CD4-positive, alpha-beta memory T cell (primary cell): ENCODE measurements around the gene RFT1. TPM values are rescaled to one million over a fixed set of nuclear protein-coding genes. Genes with fewer than 3 reads are reported as not detected.

Experiments
- CTCF ChIA-PET: fragments of 350-600 bp; sonication (Branson Sonifier 250); formaldehyde crosslinking; loops from one replicate; lab custom pipeline; 2021; ENCODE audit warnings: inconsistent platforms; ENCODE audit not compliant: partially characterized antibody; lab: Charles Lee
- POLR2A ChIA-PET: fragments of 350-600 bp; sonication (Branson Sonifier 250); formaldehyde crosslinking; loops from one replicate; lab custom pipeline; 2021; ENCODE audit not compliant: partially characterized antibody; lab: Charles Lee
- DNase-seq, 5 donors: peaks; one replicate each; pipeline versions ENCODE4 v3.0.0 to v3.0.0-alpha.2; 2020 to 2022; ENCODE audit warnings: mixed read lengths in 1 of 5
- H3K27ac ChIP-seq: one replicate; pipeline ENCODE4 v1.7.0; 2013; ENCODE audit warnings: low read depth, low read length
- H3K27me3 ChIP-seq: 2 replicates; pipeline ENCODE4 v1.7.0; 2013; ENCODE audit warnings: mild to moderate bottlenecking, low read length, moderate library complexity; ENCODE audit not compliant: insufficient read depth
- H3K36me3 ChIP-seq: 2 replicates; pipeline ENCODE4 v1.7.0; 2013; ENCODE audit warnings: mild to moderate bottlenecking, low read length, moderate library complexity; ENCODE audit not compliant: insufficient read depth
- H3K4me1 ChIP-seq: 2 replicates; pipeline ENCODE4 v1.7.0; 2013; ENCODE audit warnings: mild to moderate bottlenecking, low read length, moderate library complexity; ENCODE audit not compliant: insufficient read depth
- H3K4me3 ChIP-seq, 2 donors: one replicate each; pipeline ENCODE4 v1.7.0; 2013; ENCODE audit warnings: low read length in 2 of 2, mild to moderate bottlenecking in 1 of 2
- H3K9me3 ChIP-seq, 2 donors: one replicate each; pipeline ENCODE4 v1.7.0; 2013; ENCODE audit warnings: low read length in 2 of 2, control low read depth in 1 of 2; ENCODE audit not compliant: control insufficient read depth in 1 of 2
- H3K27ac Mint-ChIP-seq, 7 donors: one replicate each; pipeline ENCODE4 v1.8.0; 2020 to 2021; ENCODE audit warnings: mixed read lengths in 7 of 7, mild to moderate bottlenecking in 6 of 7, inconsistent platforms in 3 of 7, moderate library complexity in 3 of 7
- H3K27me3 Mint-ChIP-seq, 2 donors: one replicate each; pipeline ENCODE4 v1.8.0; 2020 to 2021; ENCODE audit warnings: mixed read lengths in 2 of 2
- H3K36me3 Mint-ChIP-seq, 2 donors: one replicate each; pipeline ENCODE4 v1.8.0; 2020 to 2021; ENCODE audit warnings: mixed read lengths in 2 of 2, inconsistent platforms in 1 of 2, mild to moderate bottlenecking in 1 of 2
- H3K4me1 Mint-ChIP-seq, 4 donors: one replicate each; pipeline ENCODE4 v1.8.0; 2020 to 2021; ENCODE audit warnings: mixed read lengths in 4 of 4, mild to moderate bottlenecking in 1 of 4
- H3K4me3 Mint-ChIP-seq, 8 donors: one replicate each; pipeline ENCODE4 v1.8.0; 2020 to 2021; ENCODE audit warnings: mixed read lengths in 8 of 8, mild to moderate bottlenecking in 7 of 8, moderate library complexity in 6 of 8, inconsistent platforms in 3 of 8
- H3K9me3 Mint-ChIP-seq, 8 donors: one replicate each; pipeline ENCODE4 v1.8.0; 2020 to 2021; ENCODE audit warnings: mixed read lengths in 8 of 8, mild to moderate bottlenecking in 5 of 8, inconsistent platforms in 3 of 8, moderate library complexity in 1 of 8
- intact Hi-C: fragments of 100-400 bp; cut with micrococcal nuclease; formaldehyde crosslinking; loops from one replicate; pipeline ENCODE4 v1.15.1; 2023
- polyA plus RNA-seq, 2 donors: library from polyadenylated mRNA; unstranded; fragments of 300-500 nt; fragmentation: Illumina TruSeq; gene quantifications; one replicate each; pipeline ENCODE4 v1.2.3, GENCODE V29; 2021
- total RNA-seq, 2 experiments: library from RNA; stranded (reverse); gene quantifications; one replicate each; pipeline ENCODE4 v1.2.3, GENCODE V29; 2021

RFT1 gene
- total and polyA plus RNA-seq, 4 experiments from 2014 or later, result 21.2 to 28.4 (median 24.6) TPM

DNA sequence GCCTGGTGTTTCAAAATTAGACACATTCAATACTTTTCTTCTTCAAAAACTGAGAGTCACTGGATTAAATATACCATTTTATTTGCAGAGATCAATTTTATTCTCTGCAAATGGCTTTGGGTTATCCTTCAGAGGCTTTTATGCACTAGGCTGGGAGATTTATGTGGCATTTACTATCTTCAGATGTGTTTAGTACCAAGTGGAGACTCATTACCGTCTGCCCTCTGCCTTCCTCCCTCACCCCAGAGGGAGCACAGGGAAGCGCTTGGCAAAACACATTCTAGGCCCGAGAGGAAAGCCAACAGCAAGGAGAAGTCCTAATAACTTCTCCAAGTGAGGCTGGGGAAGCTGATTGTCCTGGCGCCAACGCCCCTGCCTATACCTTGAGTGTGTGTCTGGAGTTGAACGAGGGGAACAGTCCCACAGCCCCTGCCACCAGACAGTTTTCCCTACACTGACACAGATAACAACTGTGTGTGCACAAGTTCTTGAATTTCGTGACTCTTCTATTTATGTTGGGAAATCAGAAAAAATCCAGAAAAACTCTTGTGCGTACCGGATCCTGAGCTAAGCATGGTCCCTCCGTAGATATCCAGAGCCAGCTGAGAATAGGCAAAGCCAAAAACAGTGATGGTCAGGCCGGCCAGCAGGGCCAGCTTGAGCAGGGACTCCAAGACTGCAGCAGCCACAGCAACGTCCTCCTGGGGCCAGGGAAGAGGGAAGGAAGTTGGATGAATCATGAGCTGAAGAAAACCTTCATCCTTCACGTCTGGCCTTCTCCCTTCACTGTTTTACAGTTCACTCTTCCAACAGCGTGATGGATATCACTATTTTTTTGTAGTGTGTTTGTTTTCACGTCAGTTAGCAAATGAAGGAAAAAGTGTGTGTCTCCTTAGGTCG lies 26.6 kb downstream of the RFT1 start:
- DNase-seq, result no peak
- Mint-ChIP-seq H3K4me1 (peaks cover 6 to 60% (median 26%) of the 10 kb centered on the region in 4 donors), H3K27ac (peak overlapping the region in 2 of 7 donors; percentile 46 to 67), H3K4me3 (no peak overlapping the region), H3K9me3 (no peaks in the 10 kb centered on the region), H3K27me3 (no peaks in the 10 kb centered on the region), H3K36me3 (peaks cover 26 to 67% of the 10 kb centered on the region in 2 donors)
- ChIA-PET POLR2A (interaction anchor here (0.8 to 1.4 kb wide), 2 partner anchors 10 to 244 kb away, joined by 3 to 5 read pairs; partner anchors contain the start of gene DCP1A), CTCF (interaction anchor here (1.5 to 2.1 kb wide), 2 partner anchors 11 to 92 kb away, joined by 6 to 8 read pairs; no protein-coding TSS in a partner anchor)
- intact Hi-C loops, result no loop called here
- peaks cover 28% of the 10 kb centered on the region for H3K4me1 ChIP-seq
- no peaks in the 10 kb centered on the region for H3K27me3 ChIP-seq
- H3K4me3 ChIP-seq, result no peak overlapping the region
- no peaks in the 10 kb centered on the region for H3K9me3 ChIP-seq
- peaks cover 21% of the 10 kb centered on the region for H3K36me3 ChIP-seq
- H3K27ac ChIP-seq, result no peak overlapping the region

- ChIA-PET CTCF (interaction anchor here (0.8 to 1.0 kb wide), 2 partner anchors 8 to 12 kb away, joined by 3 read pairs; no protein-coding TSS in a partner anchor), POLR2A (interaction anchor here (0.9 to 1.4 kb wide), 3 partner anchors 9 to 61 kb away, joined by 3 to 5 read pairs (median 3); no protein-coding TSS in a partner anchor)
- no peaks in the 10 kb centered on the region for H3K27me3 Mint-ChIP-seq
- Histone ChIP-seq H3K9me3 (no peaks in the 10 kb centered on the region), H3K27me3 (no peaks in the 10 kb centered on the region), H3K4me3 (no peak overlapping the region), H3K36me3 (peaks cover 21% of the 10 kb centered on the region), H3K4me1 (peaks cover 28% of the 10 kb centered on the region), H3K27ac (no peak overlapping the region)
- DNase-seq, result peak in 4 of 5 donors; percentile 10 to 46 (median 16)
- peak overlapping the region in 6 of 7 donors; percentile 62 to 91 (median 70) for H3K27ac Mint-ChIP-seq
- peak overlapping the region in 7 of 8 donors; percentile 1 to 77 (median 65) for H3K4me3 Mint-ChIP-seq
- H3K9me3 Mint-ChIP-seq, result no peaks in the 10 kb centered on the region
- H3K36me3 Mint-ChIP-seq, result peaks cover 31 to 70% of the 10 kb centered on the region in 2 donors
- peaks cover 6 to 66% (median 27%) of the 10 kb centered on the region in 4 donors for H3K4me1 Mint-ChIP-seq
- intact Hi-C loops, result no loop called here
These were observed 27.6 kb downstream of the RFT1 start for GRCh38 chr3:53102601-53103147.

DNA sequence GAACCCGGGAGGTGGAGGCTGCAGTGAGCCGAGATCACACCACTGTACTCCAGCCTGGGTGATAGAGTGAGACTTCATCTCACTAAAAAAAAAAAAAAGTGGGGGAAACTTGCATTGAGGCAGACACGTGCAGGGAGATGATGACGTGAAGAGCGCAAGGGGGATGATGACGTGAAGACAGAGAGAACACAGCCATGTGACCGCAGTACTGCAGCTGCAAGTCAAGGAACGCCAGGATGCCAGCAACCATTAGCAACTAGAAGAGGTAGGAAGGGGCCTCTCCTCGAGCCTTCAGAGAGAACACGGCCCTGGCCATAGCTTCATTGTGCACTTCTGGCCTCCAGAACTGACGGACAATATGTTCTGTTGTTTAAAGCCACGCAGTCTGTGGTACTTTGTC lies 28.3 kb downstream of the RFT1 start:
- peaks cover 21% of the 10 kb centered on the region for H3K36me3 ChIP-seq
- H3K4me3 ChIP-seq, result no peak overlapping the region
- POLR2A ChIA-PET, result interaction anchor here (0.9 to 1.4 kb wide), 4 partner anchors 9 to 62 kb away, joined by 3 to 5 read pairs (median 3); no protein-coding TSS in a partner anchor
- Mint-ChIP-seq H3K36me3 (peaks cover 33 to 76% of the 10 kb centered on the region in 2 donors), H3K27me3 (no peaks in the 10 kb centered on the region), H3K27ac (peak overlapping the region in 5 of 7 donors; percentile 62 to 91 (median 73)), H3K4me1 (peaks cover 6 to 67% (median 27%) of the 10 kb centered on the region in 4 donors), H3K4me3 (peak overlapping the region in 5 of 8 donors; percentile 24 to 77 (median 67)), H3K9me3 (no peaks in the 10 kb centered on the region)
- CTCF ChIA-PET, result interaction anchor here (0.8 to 1.0 kb wide), 3 partner anchors 9 to 13 kb away, joined by 3 read pairs; no protein-coding TSS in a partner anchor
- H3K27me3 ChIP-seq, result no peaks in the 10 kb centered on the region
- peaks cover 28% of the 10 kb centered on the region for H3K4me1 ChIP-seq
- no peaks in the 10 kb centered on the region for H3K9me3 ChIP-seq
- peak in 1 of 5 donors; percentile 13 for DNase-seq
- intact Hi-C loops, result no loop called here
- peak overlapping the region; percentile 10 for H3K27ac ChIP-seq

- CTCF ChIA-PET, result interaction anchor here (1.0 kb wide), 1 partner anchor 13 kb away, joined by 3 read pairs; no protein-coding TSS in a partner anchor
- Mint-ChIP-seq H3K9me3 (no peaks in the 10 kb centered on the region), H3K27ac (peak overlapping the region in 5 of 7 donors; percentile 69 to 91 (median 88)), H3K4me1 (peaks cover 6 to 67% (median 27%) of the 10 kb centered on the region in 4 donors), H3K27me3 (no peaks in the 10 kb centered on the region), H3K36me3 (peaks cover 29 to 72% of the 10 kb centered on the region in 2 donors), H3K4me3 (peak overlapping the region in 6 of 8 donors; percentile 55 to 78 (median 61))
- Histone ChIP-seq H3K36me3 (peaks cover 22% of the 10 kb centered on the region), H3K4me3 (no peak overlapping the region), H3K4me1 (peaks cover 28% of the 10 kb centered on the region), H3K9me3 (no peaks in the 10 kb centered on the region), H3K27ac (no peak overlapping the region), H3K27me3 (no peaks in the 10 kb centered on the region)
- DNase-seq, result peak in 3 of 5 donors; percentile 24 to 51 (median 25)
- intact Hi-C loops, result no loop called here
- POLR2A ChIA-PET, result interaction anchor here (1.0 to 1.1 kb wide), 2 partner anchors 8 to 11 kb away, joined by 3 read pairs; no protein-coding TSS in a partner anchor
These were observed 29.3 kb downstream of the RFT1 start for GRCh38 chr3:53100818-53101466.

DNA sequence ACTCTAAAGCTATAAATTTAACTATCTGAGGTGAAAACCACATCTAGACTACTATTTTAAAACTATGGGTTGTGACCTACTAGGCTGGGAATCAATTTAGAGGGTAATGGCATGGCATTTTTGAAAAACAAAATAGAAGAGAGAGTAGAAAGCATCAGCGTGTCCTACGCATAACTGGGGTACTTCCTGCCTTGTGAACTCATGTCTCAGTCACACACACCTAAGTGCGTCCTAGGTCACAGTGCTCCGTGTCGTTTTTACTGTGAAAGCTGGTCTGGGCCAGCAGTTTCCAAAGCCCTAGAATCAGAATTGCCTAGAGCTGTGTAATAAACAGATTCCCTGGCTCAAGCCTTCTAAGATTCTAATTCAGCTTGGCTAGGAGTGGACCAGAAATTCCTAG lies 32.3 kb downstream of the RFT1 start:
- ChIA-PET CTCF (interaction anchor here (1.4 to 1.8 kb wide), 3 partner anchors 10 to 17 kb away, joined by 4 to 7 read pairs (median 5); no protein-coding TSS in a partner anchor), POLR2A (no interaction called here)
- Mint-ChIP-seq H3K36me3 (peaks cover 36 to 70% of the 10 kb centered on the region in 2 donors), H3K27ac (peak overlapping the region in 4 of 7 donors; percentile 38 to 85 (median 72)), H3K9me3 (no peaks in the 10 kb centered on the region), H3K27me3 (no peaks in the 10 kb centered on the region), H3K4me3 (peak overlapping the region in 1 of 8 donors; percentile 42), H3K4me1 (peaks cover 6 to 49% (median 23%) of the 10 kb centered on the region in 4 donors)
- no peak overlapping the region for H3K27ac ChIP-seq
- H3K4me1 ChIP-seq, result peaks cover 17% of the 10 kb centered on the region
- intact Hi-C loops, result no loop called here
- no peak for DNase-seq
- no peaks in the 10 kb centered on the region for H3K9me3 ChIP-seq
- no peaks in the 10 kb centered on the region for H3K27me3 ChIP-seq
- peaks cover 19% of the 10 kb centered on the region for H3K36me3 ChIP-seq
- H3K4me3 ChIP-seq, result no peak overlapping the region

- intact Hi-C loops, result no loop called here
- peaks cover 0 to 2% (median 0%) of the 10 kb centered on the region in 8 donors for H3K9me3 Mint-ChIP-seq
- Histone ChIP-seq H3K9me3 (no peaks in the 10 kb centered on the region), H3K27ac (no peak overlapping the region), H3K36me3 (peaks cover 26% of the 10 kb centered on the region), H3K27me3 (no peaks in the 10 kb centered on the region), H3K4me3 (no peak overlapping the region), H3K4me1 (no peaks in the 10 kb centered on the region)
- ChIA-PET POLR2A (interaction anchor here (1.4 kb wide), 1 partner anchor 10 kb away, joined by 5 read pairs; no protein-coding TSS in a partner anchor), CTCF (no interaction called here)
- no peak overlapping the region for H3K27ac Mint-ChIP-seq
- peaks cover 43 to 66% of the 10 kb centered on the region in 2 donors for H3K36me3 Mint-ChIP-seq
- DNase-seq, result no peak
- no peaks in the 10 kb centered on the region for H3K27me3 Mint-ChIP-seq
- H3K4me3 Mint-ChIP-seq, result no peak overlapping the region
- peaks cover 0 to 4% (median under 1%) of the 10 kb centered on the region in 4 donors for H3K4me1 Mint-ChIP-seq
These were observed 37.3 kb downstream of the RFT1 start for GRCh38 chr3:53092942-53093341.
